ENCODE measurements around the gene KRT75.

GRCh38 chr12:52401526-52401925 lies 32.6 kb downstream of the KRT75 start:
- TF ChIP-seq GATA2 (IDR thresholded peaks at IDR 0.05; ENCODE audit: low read depth, low read length) (no peak), GATA3 (IDR thresholded peaks at IDR 0.05; ENCODE audit: low read depth, low read length) (no peak)

All from SH-SY5Y (cell line).